Skeletal muscle cell (primary cell): ENCODE results near the gene TAS2R9.
"Not testable (repeated sequence)": the region's sequence is repeated elsewhere in the genome, so short reads cannot be mapped to it uniquely, and the experiment has no call there.

Source experiments
- DNase-seq: peaks from one replicate; pipeline ENCODE4 v3.0.0-alpha.2; 2010; ENCODE audit warnings: low read depth
- H3K4me3 ChIP-seq: 2 replicates; pipeline ENCODE4 v1.5.1; 2011; ENCODE audit warnings: low read depth, mild to moderate bottlenecking, control low read depth, low read length, moderate library complexity

TAS2R9 gene

GRCh38 chr12:10810068-10810467 lies at the start of gene TAS2R9:
TSS of gene TAS2R9 (minus strand) at chr12:10810168. CDS start at chr12:10810075, 93 bp downstream.
- no peak for DNase-seq
- H3K4me3 ChIP-seq: no peak within 1 kb of the TSS

GRCh38 chr12:10855807-10856206 lies 45.8 kb upstream of the TAS2R9 start:
- DNase-seq: no peak
- no peak overlapping the region for H3K4me3 ChIP-seq

- DNase-seq: no peak
- H3K4me3 ChIP-seq: no peak overlapping the region
Measured at GRCh38 chr12:10853776-10854175, 43.8 kb upstream of the TAS2R9 start.

- no peak overlapping the region for H3K4me3 ChIP-seq
- DNase-seq: no peak
Measured at GRCh38 chr12:10851243-10851858, 41.4 kb upstream of the TAS2R9 start.

GRCh38 chr12:10849425-10849878 lies 39.5 kb upstream of the TAS2R9 start, which contains the start of gene PRR4:
TSS of gene PRR4 (minus strand) at chr12:10849475. CDS start at chr12:10849437, 38 bp downstream.
- H3K4me3 ChIP-seq: no peak within 1 kb of the TSS
- no peak for DNase-seq

GRCh38 chr12:10847744-10848143 lies 37.8 kb upstream of the TAS2R9 start:
- peak; percentile 4 for DNase-seq
- H3K4me3 ChIP-seq: no peak overlapping the region

- DNase-seq: no peak
- no peak overlapping the region for H3K4me3 ChIP-seq
Measured at GRCh38 chr12:10842862-10843261, 32.9 kb upstream of the TAS2R9 start.

GRCh38 chr12:10838461-10838860 lies 28.5 kb upstream of the TAS2R9 start:
- H3K4me3 ChIP-seq: no peak overlapping the region
- DNase-seq: no peak

GRCh38 chr12:10829994-10830393 lies 20.0 kb upstream of the TAS2R9 start:
- H3K4me3 ChIP-seq: no peak overlapping the region
- DNase-seq: no peak

- H3K4me3 ChIP-seq: no peak within 1 kb of the TSS
- DNase-seq: no peak
Measured at GRCh38 chr12:10826258-10826657, 16.3 kb upstream of the TAS2R9 start, which contains the start of gene TAS2R10. TSS of gene TAS2R10 (minus strand) at chr12:10826358. CDS start at chr12:10826269, 89 bp downstream.

GRCh38 chr12:10824957-10825356 lies 15.0 kb upstream of the TAS2R9 start:
- H3K4me3 ChIP-seq: no peak overlapping the region
- no peak for DNase-seq

GRCh38 chr12:10811883-10812536 lies 2.0 kb upstream of the TAS2R9 start:
- no peak overlapping the region for H3K4me3 ChIP-seq
- no peak for DNase-seq

GRCh38 chr12:10807186-10807585 lies 2.8 kb downstream of the TAS2R9 start, which contains the start of gene TAS2R8:
TSS of gene TAS2R8 (minus strand) at chr12:10807286. CDS start at chr12:10806980, 306 bp downstream.
- DNase-seq: no peak
- no peak within 1 kb of the TSS for H3K4me3 ChIP-seq

- DNase-seq: no peak
- no peak within 1 kb of the TSS for H3K4me3 ChIP-seq
Measured at GRCh38 chr12:10802587-10802986, 7.4 kb downstream of the TAS2R9 start, which contains the start of gene TAS2R7. TSS of gene TAS2R7 (minus strand) at chr12:10802627. CDS start at chr12:10802570, 57 bp downstream.

- DNase-seq: no peak
- H3K4me3 ChIP-seq: no peak overlapping the region
Measured at GRCh38 chr12:10801741-10802140, 8.2 kb downstream of the TAS2R9 start.

- no peak for DNase-seq
- H3K4me3 ChIP-seq: no peak overlapping the region
Measured at GRCh38 chr12:10794222-10794621, 15.7 kb downstream of the TAS2R9 start.

- H3K4me3 ChIP-seq, DNase-seq: not testable (repeated sequence)
Measured at GRCh38 chr12:10791769-10792168, 18.2 kb downstream of the TAS2R9 start.

- no peak for DNase-seq
- H3K4me3 ChIP-seq: no peak overlapping the region
Measured at GRCh38 chr12:10783252-10783651, 26.7 kb downstream of the TAS2R9 start.

- DNase-seq: no peak
- H3K4me3 ChIP-seq: no peak overlapping the region
Measured at GRCh38 chr12:10779103-10779502, 30.9 kb downstream of the TAS2R9 start.

GRCh38 chr12:10771132-10771733 lies 38.7 kb downstream of the TAS2R9 start:
- peak; percentile 5 for DNase-seq
- no peak overlapping the region for H3K4me3 ChIP-seq
